HCT116 (cell line): Measurements from ENCODE around the gene LTO1. TPM values are rescaled to one million over a fixed set of nuclear protein-coding genes. Genes with fewer than 3 reads are reported as not detected.

Experiments
- ATAC-seq: fragments of 200-7000 bp; cut with Tn5 transposase; 2 replicates; pipeline ENCODE4 v1.9.1; 2020; ENCODE audit warnings: mild to moderate bottlenecking, moderate library complexity
- BruUV-seq: library from RNA; stranded (reverse); fragments of 400-500 nt; replicated peaks from 2 replicates; lab custom pipeline; 2021; lab: Mats Ljungman, UMichigan
- CTCF ChIA-PET: fragments of 300-600 bp; sonication (Branson Sonifier 250); formaldehyde crosslinking; loops from one replicate; lab custom pipeline; 2021; ENCODE audit warnings: antibody characterized with exemption; lab: Charles Lee
- POLR2A ChIA-PET: fragments of 300-600, 350-600 bp; sonication (Branson Sonifier 250); formaldehyde crosslinking; loops from one replicate; lab custom pipeline; 2021; ENCODE audit warnings: antibody characterized with exemption; lab: Charles Lee
- RAD21 ChIA-PET, 2 experiments: fragments of 300-600 bp; sonication (Branson Sonifier 250); formaldehyde crosslinking; loops; one replicate each; lab custom pipeline; 2023; ENCODE audit warnings: low total read pairs in 2 of 2; ENCODE audit not compliant: uncharacterized antibody in 2 of 2, unreplicated experiment in 2 of 2, low non-redundant PET in 1 of 2; lab: Charles Lee
- DNase-seq: peaks from one replicate; pipeline ENCODE4 v3.0.0-alpha.2; 2010; ENCODE audit warnings: low read depth, low spot score
- H2AFZ ChIP-seq: fragments of 200-600 bp; shearing (Covaris generic), sonication (generic); 2 replicates; pipeline ENCODE4 v1.6.1; 2017; ENCODE audit warnings: low read depth, mixed run types, mixed read lengths, antibody characterized with exemption, low read length; ENCODE audit not compliant: poor library complexity, severe bottlenecking
- H3K27ac ChIP-seq: 2 replicates; pipeline ENCODE4 v1.5.1; 2012; ENCODE audit warnings: low read depth, low read length
- H3K27me3 ChIP-seq: fragments of 200-600 bp; sonication (generic); 2 replicates; pipeline ENCODE4 v1.6.1; 2016; ENCODE audit warnings: mixed run types, low read length, mixed read lengths; ENCODE audit not compliant: insufficient read depth
- H3K36me3 ChIP-seq, 2 experiments: fragments of 200-500 bp in 1 of 2; fragments of 200-600 bp in 1 of 2; sonication (Bioruptor generic) in 1 of 2; sonication (generic) in 1 of 2; 2 replicates each; pipeline versions ENCODE4 v1.5.1 to v1.6.1; 2014 to 2016; ENCODE audit warnings: low read length in 2 of 2, inconsistent platforms in 1 of 2, mixed read lengths in 1 of 2, mixed run types in 1 of 2; ENCODE audit not compliant: insufficient read depth in 2 of 2, control insufficient read depth in 1 of 2
- H3K4me1 ChIP-seq, 2 experiments: fragments of 200-600 bp in 1 of 2; sonication (generic) in 1 of 2; 2 replicates each; pipeline versions ENCODE4 v1.5.1 to v1.6.1; 2012 to 2017; ENCODE audit warnings: low read length in 2 of 2, inconsistent platforms in 1 of 2, mild to moderate bottlenecking in 1 of 2, mixed read lengths in 1 of 2, mixed run types in 1 of 2, moderate library complexity in 1 of 2; ENCODE audit not compliant: insufficient read depth in 2 of 2, control insufficient read depth in 1 of 2
- H3K4me2 ChIP-seq: fragments of 200-600 bp; sonication (generic); 2 replicates; pipeline ENCODE4 v1.6.1; 2017; ENCODE audit warnings: mixed run types, low read length, mixed read lengths
- H3K4me3 ChIP-seq, 2 experiments: fragments of 200-600 bp in 1 of 2; sonication (generic) in 1 of 2; replicated peaks in 1 of 2; 2 replicates each; pipeline ENCODE4 v1.5.1; 2011 to 2016; ENCODE audit warnings: low read length in 2 of 2, control low read depth in 1 of 2, low read depth in 1 of 2, mild to moderate bottlenecking in 1 of 2, mixed read lengths in 1 of 2, mixed run types in 1 of 2
- H3K79me2 ChIP-seq: fragments of 200-600 bp; sonication (generic); 2 replicates; pipeline ENCODE4 v1.6.1; 2017; ENCODE audit warnings: mild to moderate bottlenecking, mixed run types, low read length, moderate library complexity, mixed read lengths; ENCODE audit not compliant: insufficient read depth
- H3K9ac ChIP-seq: fragments of 200-600 bp; sonication (generic); 2 replicates; pipeline ENCODE4 v1.6.1; 2016; ENCODE audit warnings: low read length, mixed read lengths
- H3K9me2 ChIP-seq: fragments of 200-600 bp; sonication (generic), shearing (Covaris generic); 2 replicates; pipeline ENCODE4 v1.6.1; 2017; ENCODE audit warnings: mixed run types, mild to moderate bottlenecking, moderate library complexity; ENCODE audit not compliant: insufficient read depth
- H3K9me3 ChIP-seq, 2 experiments: fragments of 200-500 bp in 1 of 2; fragments of 200-600 bp in 1 of 2; sonication (Bioruptor generic) in 1 of 2; sonication (generic) in 1 of 2; 2 replicates each; pipeline ENCODE4 v1.6.1; 2014 to 2017; ENCODE audit warnings: low read length in 2 of 2, mixed read lengths in 2 of 2, inconsistent platforms in 1 of 2, low read depth in 1 of 2, mild to moderate bottlenecking in 1 of 2, mixed run types in 1 of 2, moderate library complexity in 1 of 2; ENCODE audit not compliant: control insufficient read depth in 1 of 2, insufficient read depth in 1 of 2
- H4K20me1 ChIP-seq: fragments of 200-600 bp; sonication (generic), shearing (Covaris generic); 2 replicates; pipeline ENCODE4 v1.6.1; 2017; ENCODE audit warnings: mixed run types, mild to moderate bottlenecking, moderate library complexity; ENCODE audit not compliant: insufficient read depth
- CBX3 ChIP-seq: IDR thresholded peaks from 2 replicates; pipeline ENCODE4 v1.6.1; 2012; ENCODE audit warnings: low read depth
- EGR1 ChIP-seq: IDR thresholded peaks from 2 replicates; pipeline ENCODE4 v1.6.1; 2012; ENCODE audit warnings: low read depth
- ELF1 ChIP-seq: IDR thresholded peaks from 2 replicates; pipeline ENCODE4 v1.6.1; 2012; ENCODE audit warnings: low read depth, borderline replicate concordance
- EZH2 ChIP-seq: fragments of 200-600 bp; sonication (generic); IDR thresholded peaks from 2 replicates; pipeline ENCODE4 v1.6.1; 2017; ENCODE audit warnings: antibody characterized with exemption, mixed run types
- EZH2phosphoT487 ChIP-seq: fragments of 200-600 bp; IDR thresholded peaks from 2 replicates; pipeline ENCODE4 v1.6.1; 2018; ENCODE audit warnings: antibody characterized with exemption, borderline replicate concordance
- FOSL1 ChIP-seq: IDR thresholded peaks from 2 replicates; pipeline ENCODE4 v1.6.1; 2012; ENCODE audit warnings: low read depth
- JUND ChIP-seq: IDR thresholded peaks from 2 replicates; pipeline ENCODE4 v1.6.1; 2012
- POLR2A ChIP-seq: IDR thresholded peaks from 2 replicates; pipeline ENCODE4 v1.7.0; 2011; ENCODE audit warnings: borderline replicate concordance; ENCODE audit not compliant: insufficient read depth, insufficient read length; ENCODE audit errors: extremely low read depth
- POLR2AphosphoS5 ChIP-seq: IDR thresholded peaks from 2 replicates; pipeline ENCODE4 v1.6.1; 2011; ENCODE audit warnings: mild to moderate bottlenecking, low read depth, low read length, moderate library complexity
- RAD21 ChIP-seq: IDR thresholded peaks from 2 replicates; pipeline ENCODE4 v1.6.1; 2012; ENCODE audit warnings: low read depth, mild to moderate bottlenecking
- SIN3A ChIP-seq: IDR thresholded peaks from 2 replicates; pipeline ENCODE4 v1.6.1; 2012; ENCODE audit warnings: low read depth
- SP1 ChIP-seq: IDR thresholded peaks from 2 replicates; pipeline ENCODE4 v1.6.1; 2012; ENCODE audit warnings: low read depth
- SRF ChIP-seq: IDR thresholded peaks from 2 replicates; pipeline ENCODE4 v1.6.1; 2012; ENCODE audit warnings: low read depth
- TCF7L2 ChIP-seq: IDR thresholded peaks from 2 replicates; pipeline ENCODE4 v1.7.0; 2011; ENCODE audit warnings: borderline replicate concordance, inconsistent platforms; ENCODE audit not compliant: insufficient read depth, insufficient read length; ENCODE audit errors: extremely low read depth
- YY1 ChIP-seq: IDR thresholded peaks from 2 replicates; pipeline ENCODE4 v1.6.1; 2011; ENCODE audit warnings: low read length, low read depth, moderate library complexity, mild to moderate bottlenecking; ENCODE audit not compliant: insufficient replicate concordance; ENCODE audit errors: extremely low read depth
- ZFX ChIP-seq: fragments of 450-650 bp; IDR thresholded peaks from 2 replicates; pipeline ENCODE4 v1.6.1; 2017
- intact Hi-C: fragments of 100-400 bp; cut with micrococcal nuclease; formaldehyde crosslinking; loops from 2 replicates; pipeline ENCODE4 v1.10.0; 2022
- total RNA-seq: library from RNA; stranded (reverse); gene quantifications from one replicate; pipeline ENCODE4 v1.2.1, GENCODE V29; 2021; ENCODE audit not compliant: unreplicated experiment
- TF ChIP-seq, protein P1 (sequence below): IDR thresholded peaks from 2 replicates; pipeline ENCODE4 v1.6.1; 2012; ENCODE audit warnings: low read depth
- TF ChIP-seq, protein P2 (sequence below): IDR thresholded peaks from 2 replicates; pipeline ENCODE4 v1.6.1; 2011; ENCODE audit warnings: mild to moderate bottlenecking, low read length, moderate library complexity; ENCODE audit not compliant: insufficient replicate concordance; ENCODE audit errors: extremely low read depth
- TF ChIP-seq, protein P3 (sequence below): IDR thresholded peaks from 2 replicates; pipeline ENCODE4 v1.6.1; 2012
- TF ChIP-seq, protein P4 (sequence below), 3 experiments: fragments of 200-600 bp in 1 of 3; sonication (generic) in 1 of 3; IDR thresholded peaks in 2 of 3; conservative IDR thresholded peaks in 1 of 3; 2 replicates each; pipeline ENCODE4 v1.5.1; 2012 to 2017; ENCODE audit warnings: low read depth in 2 of 3, low read length in 2 of 3, antibody characterized with exemption in 1 of 3, borderline replicate concordance in 1 of 3, control low read depth in 1 of 3, mild to moderate bottlenecking in 1 of 3, mixed read lengths in 1 of 3, mixed run types in 1 of 3, moderate library complexity in 1 of 3; ENCODE audit not compliant: insufficient read depth in 1 of 3

Gene LTO1
- total RNA-seq, 1 experiment from 2014 or later = 21.3 TPM

- Histone ChIP-seq H3K27ac (no peak overlapping the region), H4K20me1 (no peaks in the 10 kb centered on the region), H3K4me1 (peaks cover 0 to 9% of the 10 kb centered on the region in 2 experiments; a peak in 2 of 4 replicates), H3K9me3 (no peaks in the 10 kb centered on the region), H3K9ac (no peak overlapping the region), H3K27me3 (no peaks in the 10 kb centered on the region), H3K4me3 (no peak overlapping the region), H3K4me2 (no peak overlapping the region), H3K36me3 (no peaks in the 10 kb centered on the region), H3K9me2 (no peaks in the 10 kb centered on the region), H3K79me2 (no peaks in the 10 kb centered on the region), H2AFZ (no peak overlapping the region)
- ChIA-PET CTCF (no interaction called here), POLR2A (no interaction called here), RAD21 (no interaction called here)
- intact Hi-C loops = no loop called here
- ATAC-seq (peak; percentile 88), DNase-seq (no peak)
- TF ChIP-seq, protein P1, sequence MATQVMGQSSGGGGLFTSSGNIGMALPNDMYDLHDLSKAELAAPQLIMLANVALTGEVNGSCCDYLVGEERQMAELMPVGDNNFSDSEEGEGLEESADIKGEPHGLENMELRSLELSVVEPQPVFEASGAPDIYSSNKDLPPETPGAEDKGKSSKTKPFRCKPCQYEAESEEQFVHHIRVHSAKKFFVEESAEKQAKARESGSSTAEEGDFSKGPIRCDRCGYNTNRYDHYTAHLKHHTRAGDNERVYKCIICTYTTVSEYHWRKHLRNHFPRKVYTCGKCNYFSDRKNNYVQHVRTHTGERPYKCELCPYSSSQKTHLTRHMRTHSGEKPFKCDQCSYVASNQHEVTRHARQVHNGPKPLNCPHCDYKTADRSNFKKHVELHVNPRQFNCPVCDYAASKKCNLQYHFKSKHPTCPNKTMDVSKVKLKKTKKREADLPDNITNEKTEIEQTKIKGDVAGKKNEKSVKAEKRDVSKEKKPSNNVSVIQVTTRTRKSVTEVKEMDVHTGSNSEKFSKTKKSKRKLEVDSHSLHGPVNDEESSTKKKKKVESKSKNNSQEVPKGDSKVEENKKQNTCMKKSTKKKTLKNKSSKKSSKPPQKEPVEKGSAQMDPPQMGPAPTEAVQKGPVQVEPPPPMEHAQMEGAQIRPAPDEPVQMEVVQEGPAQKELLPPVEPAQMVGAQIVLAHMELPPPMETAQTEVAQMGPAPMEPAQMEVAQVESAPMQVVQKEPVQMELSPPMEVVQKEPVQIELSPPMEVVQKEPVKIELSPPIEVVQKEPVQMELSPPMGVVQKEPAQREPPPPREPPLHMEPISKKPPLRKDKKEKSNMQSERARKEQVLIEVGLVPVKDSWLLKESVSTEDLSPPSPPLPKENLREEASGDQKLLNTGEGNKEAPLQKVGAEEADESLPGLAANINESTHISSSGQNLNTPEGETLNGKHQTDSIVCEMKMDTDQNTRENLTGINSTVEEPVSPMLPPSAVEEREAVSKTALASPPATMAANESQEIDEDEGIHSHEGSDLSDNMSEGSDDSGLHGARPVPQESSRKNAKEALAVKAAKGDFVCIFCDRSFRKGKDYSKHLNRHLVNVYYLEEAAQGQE = no peak
- TF ChIP-seq POLR2AphosphoS5 = no peak
- no peak for TF ChIP-seq FOSL1
- TF ChIP-seq RAD21 = no peak
- no peak for TF ChIP-seq SP1
- TF ChIP-seq, protein P2, sequence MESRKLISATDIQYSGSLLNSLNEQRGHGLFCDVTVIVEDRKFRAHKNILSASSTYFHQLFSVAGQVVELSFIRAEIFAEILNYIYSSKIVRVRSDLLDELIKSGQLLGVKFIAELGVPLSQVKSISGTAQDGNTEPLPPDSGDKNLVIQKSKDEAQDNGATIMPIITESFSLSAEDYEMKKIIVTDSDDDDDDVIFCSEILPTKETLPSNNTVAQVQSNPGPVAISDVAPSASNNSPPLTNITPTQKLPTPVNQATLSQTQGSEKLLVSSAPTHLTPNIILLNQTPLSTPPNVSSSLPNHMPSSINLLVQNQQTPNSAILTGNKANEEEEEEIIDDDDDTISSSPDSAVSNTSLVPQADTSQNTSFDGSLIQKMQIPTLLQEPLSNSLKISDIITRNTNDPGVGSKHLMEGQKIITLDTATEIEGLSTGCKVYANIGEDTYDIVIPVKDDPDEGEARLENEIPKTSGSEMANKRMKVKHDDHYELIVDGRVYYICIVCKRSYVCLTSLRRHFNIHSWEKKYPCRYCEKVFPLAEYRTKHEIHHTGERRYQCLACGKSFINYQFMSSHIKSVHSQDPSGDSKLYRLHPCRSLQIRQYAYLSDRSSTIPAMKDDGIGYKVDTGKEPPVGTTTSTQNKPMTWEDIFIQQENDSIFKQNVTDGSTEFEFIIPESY = no peak
- TF ChIP-seq TCF7L2 = no peak
- TF ChIP-seq, protein P3, sequence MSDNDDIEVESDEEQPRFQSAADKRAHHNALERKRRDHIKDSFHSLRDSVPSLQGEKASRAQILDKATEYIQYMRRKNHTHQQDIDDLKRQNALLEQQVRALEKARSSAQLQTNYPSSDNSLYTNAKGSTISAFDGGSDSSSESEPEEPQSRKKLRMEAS = no peak
- no peak for TF ChIP-seq YY1
- no peak for TF ChIP-seq EZH2
- TF ChIP-seq SRF = no peak
- no peak for TF ChIP-seq ZFX
- TF ChIP-seq EGR1 = no peak
- no peak for TF ChIP-seq EZH2phosphoT487
- TF ChIP-seq SIN3A = no peak
- TF ChIP-seq JUND = no peak
- TF ChIP-seq CBX3 = no peak
- TF ChIP-seq POLR2A = no peak
- TF ChIP-seq ELF1 = no peak
- TF ChIP-seq, protein P4, sequence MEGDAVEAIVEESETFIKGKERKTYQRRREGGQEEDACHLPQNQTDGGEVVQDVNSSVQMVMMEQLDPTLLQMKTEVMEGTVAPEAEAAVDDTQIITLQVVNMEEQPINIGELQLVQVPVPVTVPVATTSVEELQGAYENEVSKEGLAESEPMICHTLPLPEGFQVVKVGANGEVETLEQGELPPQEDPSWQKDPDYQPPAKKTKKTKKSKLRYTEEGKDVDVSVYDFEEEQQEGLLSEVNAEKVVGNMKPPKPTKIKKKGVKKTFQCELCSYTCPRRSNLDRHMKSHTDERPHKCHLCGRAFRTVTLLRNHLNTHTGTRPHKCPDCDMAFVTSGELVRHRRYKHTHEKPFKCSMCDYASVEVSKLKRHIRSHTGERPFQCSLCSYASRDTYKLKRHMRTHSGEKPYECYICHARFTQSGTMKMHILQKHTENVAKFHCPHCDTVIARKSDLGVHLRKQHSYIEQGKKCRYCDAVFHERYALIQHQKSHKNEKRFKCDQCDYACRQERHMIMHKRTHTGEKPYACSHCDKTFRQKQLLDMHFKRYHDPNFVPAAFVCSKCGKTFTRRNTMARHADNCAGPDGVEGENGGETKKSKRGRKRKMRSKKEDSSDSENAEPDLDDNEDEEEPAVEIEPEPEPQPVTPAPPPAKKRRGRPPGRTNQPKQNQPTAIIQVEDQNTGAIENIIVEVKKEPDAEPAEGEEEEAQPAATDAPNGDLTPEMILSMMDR (IDR thresholded peaks at IDR 0.05 in 2 of 3, conservative IDR thresholded peaks at IDR 0.05 in 1 of 3; ENCODE audit: borderline replicate concordance in 1 of 3, insufficient read depth in 1 of 3, low read depth in 2 of 3, low read length in 2 of 3) = no peak
- BruUV-seq = no TSS peak
These were observed 45.1 kb downstream of the LTO1 start for GRCh38 chr11:69630017-69630416.
